Erythroblast (primary cell): ENCODE measurements around the gene IRAK1BP1.

ENCODE experiments used
- GATA1 ChIP-seq: IDR thresholded peaks from 2 replicates; pipeline ENCODE4 v1.6.1; 2011; ENCODE audit warnings: low read depth, mild to moderate bottlenecking, control low read depth, low read length, moderate library complexity
- POLR2A ChIP-seq: IDR thresholded peaks from 2 replicates; pipeline ENCODE4 v1.6.1; 2011; ENCODE audit warnings: mild to moderate bottlenecking, low read length

DNA sequence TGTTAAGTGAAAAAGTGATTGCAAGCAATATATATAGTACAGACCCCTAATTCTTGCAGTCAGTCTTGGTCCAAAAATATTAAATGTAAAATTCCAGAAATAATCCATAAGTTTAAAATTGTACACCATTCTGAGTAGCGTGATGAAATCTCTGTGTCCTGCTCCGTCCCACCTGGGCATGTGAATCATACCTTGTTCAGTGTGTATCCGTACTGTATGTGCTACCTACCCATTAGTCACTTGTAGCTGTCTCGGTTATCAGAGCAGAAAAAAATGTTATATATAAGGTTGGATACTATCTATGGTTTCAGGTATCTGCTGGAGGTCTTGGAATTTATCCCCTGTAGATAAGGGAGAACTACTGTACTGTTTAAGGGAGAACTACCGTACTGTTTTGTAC, 16.3 kb downstream of the IRAK1BP1 start:
- TF ChIP-seq POLR2A (no peak), GATA1 (no peak)
